ENCODE measurements around the gene OSBPL9.

Gene OSBPL9, protein sequence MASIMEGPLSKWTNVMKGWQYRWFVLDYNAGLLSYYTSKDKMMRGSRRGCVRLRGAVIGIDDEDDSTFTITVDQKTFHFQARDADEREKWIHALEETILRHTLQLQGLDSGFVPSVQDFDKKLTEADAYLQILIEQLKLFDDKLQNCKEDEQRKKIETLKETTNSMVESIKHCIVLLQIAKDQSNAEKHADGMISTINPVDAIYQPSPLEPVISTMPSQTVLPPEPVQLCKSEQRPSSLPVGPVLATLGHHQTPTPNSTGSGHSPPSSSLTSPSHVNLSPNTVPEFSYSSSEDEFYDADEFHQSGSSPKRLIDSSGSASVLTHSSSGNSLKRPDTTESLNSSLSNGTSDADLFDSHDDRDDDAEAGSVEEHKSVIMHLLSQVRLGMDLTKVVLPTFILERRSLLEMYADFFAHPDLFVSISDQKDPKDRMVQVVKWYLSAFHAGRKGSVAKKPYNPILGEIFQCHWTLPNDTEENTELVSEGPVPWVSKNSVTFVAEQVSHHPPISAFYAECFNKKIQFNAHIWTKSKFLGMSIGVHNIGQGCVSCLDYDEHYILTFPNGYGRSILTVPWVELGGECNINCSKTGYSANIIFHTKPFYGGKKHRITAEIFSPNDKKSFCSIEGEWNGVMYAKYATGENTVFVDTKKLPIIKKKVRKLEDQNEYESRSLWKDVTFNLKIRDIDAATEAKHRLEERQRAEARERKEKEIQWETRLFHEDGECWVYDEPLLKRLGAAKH

DNA sequence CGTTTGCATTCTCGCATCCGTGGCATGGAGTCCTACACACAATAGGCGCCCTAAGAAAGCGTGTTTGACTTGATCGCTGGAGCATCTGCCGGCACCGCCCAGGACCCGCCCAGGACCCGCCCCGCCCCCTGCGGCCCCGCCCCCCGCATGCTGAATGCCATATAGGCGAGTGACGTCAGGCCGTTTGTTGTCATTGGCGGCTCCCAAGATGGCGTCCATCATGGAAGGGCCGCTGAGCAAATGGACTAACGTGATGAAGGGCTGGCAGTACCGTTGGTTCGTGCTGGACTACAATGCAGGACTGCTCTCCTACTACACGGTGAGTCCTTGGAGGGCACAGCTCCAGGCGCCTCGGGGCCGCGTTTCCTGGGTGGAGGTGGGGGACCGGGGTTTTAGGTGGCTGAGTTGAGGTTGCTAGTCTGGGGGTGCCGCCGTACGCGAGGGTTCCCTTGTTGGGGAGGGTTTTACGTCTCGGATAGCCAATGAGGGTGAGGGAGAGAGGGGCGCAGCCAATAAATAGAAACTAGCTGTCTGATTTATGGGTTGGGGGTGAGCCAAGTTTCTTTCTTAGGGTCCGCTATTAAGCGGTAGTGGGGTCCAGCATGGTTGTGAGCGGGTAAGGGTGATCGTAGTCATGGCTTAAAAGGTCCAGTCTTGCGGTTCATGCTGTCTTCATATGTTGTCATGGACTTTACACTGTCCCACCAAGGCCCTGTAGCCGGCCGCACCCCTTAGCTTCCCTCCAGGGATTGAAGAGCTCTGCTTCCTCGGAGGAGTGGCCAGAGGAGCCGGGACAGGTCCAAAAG, at the start of gene OSBPL9:
TSS of gene OSBPL9 (plus strand) at position 190 of the 806 bp plus-strand sequence. CDS start at position 209, 19 bp downstream.
- DNase-seq = peak; percentile 78

DNA sequence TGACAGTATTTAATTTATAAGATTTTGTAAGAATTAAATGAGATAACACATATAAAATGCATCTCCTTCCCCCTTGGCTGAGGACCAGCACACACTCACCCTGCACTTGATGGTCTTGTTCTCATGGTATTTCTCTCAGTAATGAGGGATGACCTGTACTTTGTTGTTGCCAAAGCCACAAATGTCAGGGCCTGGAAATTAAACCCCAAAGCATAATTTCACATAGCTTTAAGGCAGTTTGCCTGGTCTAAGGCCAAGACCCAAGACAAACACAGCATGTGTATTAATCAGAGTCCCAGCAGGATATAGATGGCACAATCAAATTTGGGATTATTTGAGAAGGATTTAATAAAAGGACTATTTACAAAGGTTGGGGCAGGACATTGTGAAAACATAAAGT, 49.2 kb upstream of the OSBPL9 start:
- DNase-seq = no peak

DNA sequence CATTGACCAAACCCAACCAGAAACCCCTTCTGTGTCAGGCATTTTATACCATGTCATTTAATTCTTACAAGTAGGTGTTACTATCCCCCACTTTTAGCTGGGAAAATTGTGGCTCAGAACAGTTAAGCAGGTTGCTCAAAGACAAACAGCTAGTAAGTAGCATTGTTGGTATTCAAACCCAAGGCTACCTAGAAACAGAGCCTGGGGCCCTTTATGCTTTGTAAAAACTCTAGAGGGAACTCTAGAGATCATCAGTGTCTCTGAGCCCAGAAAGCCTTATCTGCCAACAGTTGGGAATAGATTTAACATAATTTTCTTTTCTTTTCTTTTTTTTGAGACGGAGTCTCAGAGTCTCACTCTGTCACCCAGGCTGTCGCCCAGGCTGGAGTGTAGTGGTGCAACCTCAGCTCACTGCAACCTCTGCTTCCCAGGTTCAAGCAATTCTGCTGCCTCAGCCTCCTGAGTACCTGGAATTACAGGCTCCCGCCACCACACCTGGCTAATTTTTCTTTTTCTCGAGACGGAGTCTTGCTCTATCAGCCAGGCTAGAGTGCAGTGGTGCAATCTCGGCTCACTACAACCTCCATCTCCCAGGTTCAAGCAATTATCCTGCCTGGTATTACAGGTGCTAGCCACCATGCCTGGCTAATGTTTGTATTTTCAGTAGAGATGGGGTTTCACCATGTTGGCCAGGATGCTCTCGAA, 48.5 kb upstream of the OSBPL9 start:
- no peak for DNase-seq

DNA sequence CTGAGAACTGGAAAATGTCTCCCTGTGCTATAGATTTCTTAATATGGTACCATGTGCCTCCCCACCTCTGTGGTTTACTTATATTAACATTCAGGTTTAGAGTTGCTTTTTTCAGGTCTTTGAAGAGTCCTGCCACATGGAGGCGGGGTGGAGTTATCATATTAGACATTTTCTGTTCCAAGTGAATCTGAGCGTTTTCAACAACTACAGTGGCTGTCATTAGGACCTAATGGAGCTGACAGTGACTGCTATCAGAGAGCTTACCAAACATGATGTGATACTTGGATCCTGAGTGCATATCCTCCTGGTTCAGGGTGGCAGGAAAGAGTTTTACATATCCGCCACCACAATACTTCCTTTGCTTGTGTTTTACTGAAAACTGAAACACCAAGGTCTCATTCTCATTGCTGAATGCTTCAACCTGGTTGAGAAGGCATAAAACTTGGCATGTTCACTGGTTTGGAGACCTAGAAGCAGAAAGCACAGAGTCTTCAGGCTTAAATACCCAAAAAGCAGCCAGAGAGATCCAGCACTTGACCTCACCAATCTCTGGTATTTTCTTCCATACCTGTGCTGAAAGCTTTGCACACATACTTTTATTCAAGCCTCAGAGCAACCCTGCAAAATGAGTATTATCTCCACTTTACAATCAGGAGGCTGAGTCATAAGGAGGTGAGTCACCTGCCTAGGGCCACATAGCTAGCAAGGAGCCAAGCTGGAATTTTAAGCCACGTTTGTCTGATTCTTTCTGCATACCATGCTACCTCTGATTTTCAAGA, 47.4 kb upstream of the OSBPL9 start:
- DNase-seq = no peak

DNA sequence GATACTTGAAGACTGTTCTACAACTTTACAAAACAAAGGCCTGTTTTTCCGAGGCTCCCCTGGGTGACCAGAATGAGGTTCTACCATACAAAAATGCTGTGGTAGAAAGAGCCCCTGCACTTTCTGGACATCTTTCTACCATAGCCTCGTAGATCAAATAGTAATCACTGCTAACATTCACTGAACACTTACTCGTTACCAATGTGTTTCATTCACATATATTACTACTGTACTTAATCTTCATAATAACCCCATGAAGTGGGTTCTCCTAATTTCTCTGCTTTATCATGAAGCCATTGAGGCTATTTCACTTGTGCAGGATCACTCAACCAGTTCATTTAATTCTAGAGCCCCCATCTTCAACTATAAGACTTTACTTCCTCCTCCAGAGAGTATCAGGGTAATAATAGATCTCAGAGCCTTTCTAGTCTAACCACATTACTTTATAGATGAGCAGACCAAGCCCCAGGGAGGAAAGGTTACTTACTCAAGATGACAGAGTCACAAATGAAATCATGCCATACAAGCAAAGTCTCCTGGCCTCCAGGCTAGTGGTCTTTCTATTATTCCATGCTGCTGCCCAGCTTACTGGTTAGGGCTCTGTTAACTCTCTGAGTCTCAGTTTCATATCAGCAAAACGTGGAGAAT, 46.7 kb upstream of the OSBPL9 start:
- no peak for DNase-seq

DNA sequence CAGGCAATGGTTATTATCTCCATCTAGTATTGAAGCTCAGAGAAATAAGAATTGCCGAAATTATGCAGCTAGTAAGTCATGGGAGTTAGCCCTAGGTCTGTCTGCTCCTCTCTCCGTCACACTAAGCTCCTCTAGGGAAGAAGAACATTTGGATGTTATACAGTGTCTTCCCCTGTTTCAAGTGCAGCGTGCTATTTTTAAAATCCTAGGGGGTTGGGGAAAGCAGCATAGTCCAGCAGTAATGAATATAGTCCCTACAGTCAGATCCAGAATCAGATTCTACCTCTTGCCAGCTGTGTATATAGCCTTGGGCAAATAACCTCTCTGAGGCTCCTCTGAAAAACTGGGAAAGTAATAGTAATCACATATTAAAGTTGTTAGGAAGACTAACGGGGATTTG, 44.5 kb upstream of the OSBPL9 start:
- no peak for DNase-seq

DNA sequence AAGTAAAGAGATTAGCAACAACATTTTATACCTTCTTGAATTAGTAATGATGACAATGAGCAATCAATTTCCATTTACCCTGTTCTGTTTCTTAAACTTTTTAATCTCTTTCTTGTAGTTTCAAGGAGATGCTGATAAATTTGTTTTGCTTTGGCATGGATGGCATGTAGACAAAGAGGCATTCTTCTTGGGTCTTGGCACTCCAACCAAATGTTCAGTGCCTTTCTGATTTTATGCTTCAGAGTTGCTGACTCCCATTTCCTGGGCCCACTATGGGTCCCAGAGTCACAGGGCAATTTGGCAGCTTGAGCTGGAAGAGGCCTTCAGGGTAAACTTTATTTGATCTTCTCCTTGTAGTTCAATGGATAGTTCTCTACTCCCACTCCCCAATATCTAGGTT, 42.1 kb upstream of the OSBPL9 start:
- DNase-seq = no peak

DNA sequence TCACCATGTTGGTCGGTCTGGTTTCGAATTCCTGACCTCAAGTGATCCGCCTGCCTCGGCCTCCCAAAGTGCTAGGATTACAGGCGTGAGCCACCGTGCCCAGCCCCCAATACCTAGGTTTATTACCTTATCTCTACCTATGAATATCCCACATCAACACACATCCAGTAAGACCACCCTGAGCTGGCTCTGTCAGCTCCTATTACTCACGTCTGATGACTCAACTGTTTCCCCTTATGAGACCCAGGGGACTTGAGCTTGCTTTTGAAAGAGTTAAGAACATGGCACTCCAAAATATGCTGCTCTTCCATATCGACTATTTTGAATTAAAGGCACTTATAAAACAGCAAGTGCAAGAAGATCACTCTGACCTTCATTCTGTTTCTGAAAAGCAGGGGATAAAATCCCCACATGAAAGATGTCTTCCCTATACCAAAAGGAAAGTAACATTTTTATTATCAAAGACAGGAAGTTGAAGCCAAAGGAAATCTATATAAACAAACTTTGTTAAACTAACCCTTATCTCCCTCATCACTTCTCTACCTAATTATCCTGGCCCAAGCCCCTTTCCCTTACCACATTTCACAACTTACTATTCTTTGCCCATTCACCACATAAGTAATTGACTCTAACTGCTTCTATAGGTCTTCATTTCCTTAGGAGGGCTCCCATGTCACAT, 41.3 kb upstream of the OSBPL9 start:
- no peak for DNase-seq

DNA sequence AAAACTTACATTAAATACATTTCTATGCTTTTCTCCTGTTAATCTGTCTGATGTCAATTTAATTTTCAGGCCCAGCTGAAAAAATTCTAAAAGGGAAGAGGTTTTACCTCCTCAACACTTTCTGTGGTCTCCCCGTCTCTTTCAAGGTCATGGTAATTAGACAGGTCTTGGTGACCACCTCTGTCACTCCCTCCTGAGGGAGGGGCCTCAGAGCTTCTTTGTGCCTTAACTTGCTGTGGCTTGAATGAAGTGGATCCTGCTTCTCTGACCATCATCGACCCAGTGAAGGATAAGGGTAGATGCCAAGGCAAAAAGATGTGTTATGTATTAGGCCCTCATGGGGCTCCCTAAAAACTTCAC, 40.8 kb upstream of the OSBPL9 start:
- DNase-seq = no peak

DNA sequence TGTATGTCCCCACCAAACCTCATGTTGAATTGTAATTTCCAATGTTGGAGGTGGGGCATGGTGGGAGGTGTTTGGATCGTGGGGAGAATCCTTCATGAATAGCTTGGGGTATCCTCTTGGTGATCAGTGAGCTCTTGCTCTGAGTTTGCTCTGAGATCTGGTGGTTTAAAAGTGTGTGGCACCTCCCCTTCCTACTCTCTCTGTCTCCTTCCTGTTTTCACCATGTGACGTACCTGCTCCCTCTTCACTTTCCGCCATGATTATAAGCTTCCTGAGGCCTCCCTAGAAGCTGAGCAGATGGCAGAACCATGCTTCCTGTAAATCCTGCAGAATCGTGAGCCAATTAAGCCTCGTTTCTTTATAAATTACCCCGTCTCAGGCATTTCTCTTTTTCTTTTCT, 40.0 kb upstream of the OSBPL9 start:
- DNase-seq = no peak

DNA sequence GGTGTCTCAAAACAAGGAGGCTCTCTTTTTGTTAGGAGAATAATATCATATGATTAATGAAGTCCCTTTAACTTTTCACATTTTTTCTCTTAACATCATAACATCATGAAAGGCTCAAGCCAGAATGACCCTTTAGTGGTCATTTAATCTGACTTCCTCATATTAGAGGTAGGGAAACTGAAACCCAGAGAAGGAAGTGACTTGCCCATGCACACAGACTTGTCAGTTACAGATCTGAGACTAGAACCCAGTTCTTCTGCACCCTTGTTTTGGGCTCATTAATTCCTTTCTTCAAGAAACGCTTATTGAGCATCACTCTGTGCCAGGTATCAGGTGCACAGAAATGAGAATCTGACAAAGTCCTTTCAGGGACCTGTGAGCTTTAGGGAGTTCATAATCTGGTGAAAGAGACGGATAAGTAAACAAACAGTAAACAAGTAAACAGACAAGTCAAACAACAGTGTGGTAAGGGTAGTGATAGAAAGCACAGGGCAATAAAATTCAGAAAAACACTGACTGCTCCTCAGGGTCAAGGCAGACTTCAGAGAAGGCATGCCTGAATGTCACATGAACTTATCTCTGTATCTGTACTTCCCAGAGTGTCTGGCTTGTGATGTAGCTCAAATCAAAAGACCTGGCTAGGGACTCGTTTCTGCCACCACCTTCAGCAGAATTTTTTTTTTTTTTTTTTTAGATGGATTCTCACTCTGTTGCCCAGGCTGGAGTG, 38.3 kb upstream of the OSBPL9 start:
- no peak for DNase-seq

DNA sequence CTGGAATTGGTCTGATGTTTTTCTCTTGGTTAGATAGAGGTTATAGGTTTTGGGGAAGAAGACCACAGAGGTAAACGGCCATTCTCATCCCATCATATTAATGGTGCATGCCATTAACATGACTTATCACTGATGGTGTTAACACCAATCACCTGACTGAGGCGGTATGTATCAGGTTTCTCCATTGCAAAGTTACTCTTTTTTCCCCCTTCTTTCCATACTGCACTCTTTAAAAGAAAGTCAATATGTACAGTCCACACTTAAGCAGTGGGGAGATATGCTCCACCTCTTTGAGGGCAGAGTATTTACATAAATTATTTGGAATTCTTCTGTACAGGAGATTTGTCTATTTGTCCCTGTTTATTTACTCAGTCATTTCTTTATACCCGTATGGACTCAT, 35.7 kb upstream of the OSBPL9 start:
- DNase-seq = no peak

DNA sequence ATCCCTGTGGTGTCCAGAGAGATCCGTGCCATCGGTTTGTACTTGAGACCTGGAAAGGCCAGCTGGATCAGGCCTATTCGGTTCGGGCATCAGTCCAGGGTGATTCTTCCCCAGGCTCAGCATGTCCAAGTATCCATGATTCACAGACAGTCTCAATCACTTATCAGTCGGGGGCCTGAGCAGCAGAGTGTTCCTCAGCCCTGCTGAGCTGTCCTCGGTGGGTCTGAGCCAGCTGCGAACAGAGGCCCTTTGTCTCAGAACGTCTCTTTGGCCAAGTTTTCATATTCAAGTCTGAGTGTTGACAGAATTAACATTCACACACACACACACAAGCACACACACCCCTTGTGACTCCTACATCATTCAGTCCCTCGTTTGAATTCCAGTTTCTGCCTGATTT, 33.4 kb upstream of the OSBPL9 start:
- no peak for DNase-seq

DNA sequence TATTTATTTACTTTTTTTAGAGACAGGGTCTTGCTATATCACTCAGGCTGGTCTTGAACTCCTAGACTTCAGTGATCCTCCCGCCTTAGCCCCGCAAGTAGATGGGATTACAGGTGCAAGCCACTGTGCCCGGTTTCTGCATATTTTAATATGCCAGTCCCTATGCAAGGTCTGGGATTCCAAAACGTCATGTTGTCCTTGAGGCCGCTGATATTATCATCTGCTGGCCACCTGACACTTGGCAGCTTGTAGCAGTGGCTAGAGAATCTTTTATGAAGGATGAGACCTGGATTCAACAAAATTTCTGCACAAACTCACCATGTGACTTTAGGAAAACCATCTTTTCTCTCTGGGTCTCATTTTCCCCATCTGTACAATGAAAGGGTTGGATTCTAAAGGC, 32.9 kb upstream of the OSBPL9 start:
- no peak for DNase-seq

DNA sequence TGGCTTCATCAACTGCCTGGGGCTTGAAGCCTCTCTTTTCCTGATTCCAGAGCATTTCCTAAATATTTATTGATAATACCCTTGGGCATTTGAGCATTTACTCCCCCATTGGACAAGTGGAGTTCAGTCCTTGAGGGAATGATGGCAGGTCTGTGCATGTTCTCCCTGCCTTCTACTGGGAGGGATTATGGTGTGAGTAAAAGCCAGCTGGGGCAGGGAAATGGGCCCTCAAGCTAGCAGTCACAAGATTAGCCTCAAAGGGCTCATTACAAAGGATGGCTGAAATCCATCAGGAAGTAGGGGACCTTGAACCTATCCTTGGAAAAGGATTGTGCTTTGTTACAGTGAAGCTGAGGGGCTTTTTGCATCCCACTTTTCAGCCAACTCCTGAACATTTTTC, 24.2 kb upstream of the OSBPL9 start:
- DNase-seq = no peak

DNA sequence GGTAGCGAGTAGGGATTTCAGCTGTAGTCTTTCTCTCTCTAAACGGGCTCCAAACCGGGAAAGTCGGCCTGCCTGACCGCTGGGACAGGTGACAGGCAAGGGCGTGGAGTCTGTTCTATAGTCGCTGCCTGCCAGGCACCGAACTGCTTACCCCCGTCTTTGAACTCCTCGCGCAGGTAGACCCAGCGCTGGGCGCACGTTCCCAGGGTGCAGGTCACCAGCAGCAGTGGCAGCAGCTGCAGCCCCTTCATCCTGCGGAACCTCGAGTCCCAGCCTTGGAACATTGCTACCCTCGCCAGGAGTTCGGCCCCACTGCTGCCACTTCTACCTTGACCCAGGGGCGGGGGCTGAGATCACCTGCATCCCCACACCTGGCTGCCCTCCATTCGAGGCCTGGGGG, 22.2 kb upstream of the OSBPL9 start:
- DNase-seq = no peak

DNA sequence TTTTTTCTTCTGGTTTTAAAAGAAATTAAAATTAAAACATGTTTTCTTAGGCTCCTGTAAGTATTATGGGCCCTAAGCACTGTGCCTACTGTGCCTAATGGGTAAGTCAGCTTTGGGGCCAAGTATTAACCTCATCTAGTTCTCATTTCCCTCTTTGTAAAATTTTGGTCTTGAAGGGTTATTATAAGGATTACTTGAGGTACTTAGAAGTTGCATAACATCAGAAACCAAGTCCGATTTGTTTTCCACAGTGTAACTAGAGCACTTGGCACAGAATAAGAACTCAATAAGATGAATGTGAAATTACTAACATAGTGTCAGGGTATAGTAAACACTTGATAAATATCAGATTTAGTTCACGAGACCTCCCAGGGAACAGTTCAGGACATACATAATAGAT, 16.4 kb upstream of the OSBPL9 start:
- no peak for DNase-seq

DNA sequence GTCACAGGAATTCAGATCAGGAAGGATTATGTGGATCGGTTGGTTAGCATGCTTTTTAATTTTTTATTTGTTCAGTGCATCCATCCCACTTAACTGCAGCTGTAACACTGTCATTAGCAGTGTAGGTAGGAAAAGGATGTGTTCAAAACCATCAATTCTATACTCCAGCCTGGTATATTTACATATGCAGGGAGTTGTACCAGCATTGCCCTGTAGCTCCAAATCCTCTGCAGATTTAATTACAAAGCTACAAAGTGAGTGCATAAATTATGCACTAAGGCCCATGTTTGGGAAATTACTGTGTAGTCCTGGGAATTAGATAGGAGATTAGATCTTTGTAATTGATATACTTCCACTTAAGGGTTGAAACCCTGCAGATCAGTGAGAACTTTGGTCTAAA, 15.9 kb upstream of the OSBPL9 start:
- no peak for DNase-seq

DNA sequence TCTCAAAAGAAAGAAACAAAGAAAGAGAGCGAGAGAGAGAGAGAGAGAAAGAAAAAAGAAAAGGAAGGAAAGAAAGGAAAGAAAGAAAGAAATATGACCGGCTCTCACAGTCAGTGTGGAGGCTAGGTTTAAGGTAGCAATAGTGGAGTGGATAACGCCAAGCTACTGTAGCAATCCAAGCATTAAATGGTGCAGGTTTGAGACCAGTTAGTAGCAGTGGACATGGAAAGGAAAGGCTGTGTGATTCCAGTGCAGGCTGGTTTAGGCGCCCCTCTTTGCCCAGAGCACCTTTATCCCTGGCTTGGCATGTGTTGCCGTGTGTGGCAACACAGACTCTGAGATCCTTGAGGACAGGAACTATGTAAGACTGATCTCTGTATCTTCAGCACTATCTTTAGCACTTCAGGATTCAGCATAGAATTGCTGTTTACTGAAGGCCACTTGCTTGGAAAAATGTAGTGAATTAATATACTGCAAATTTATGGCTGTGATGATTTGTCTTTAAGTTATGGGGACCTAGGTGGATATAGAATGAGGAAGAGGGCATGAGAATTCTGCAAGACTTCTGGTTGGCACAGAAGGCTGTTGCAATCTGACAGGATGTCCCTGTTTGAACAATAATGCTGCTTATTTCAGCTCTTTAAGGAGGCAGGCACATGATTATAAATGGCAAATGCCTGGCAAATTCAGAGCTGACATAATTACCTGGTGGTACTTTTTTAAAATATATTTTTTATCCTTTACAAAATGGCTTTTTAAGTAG, 10.8 kb upstream of the OSBPL9 start:
- no peak for DNase-seq

DNA sequence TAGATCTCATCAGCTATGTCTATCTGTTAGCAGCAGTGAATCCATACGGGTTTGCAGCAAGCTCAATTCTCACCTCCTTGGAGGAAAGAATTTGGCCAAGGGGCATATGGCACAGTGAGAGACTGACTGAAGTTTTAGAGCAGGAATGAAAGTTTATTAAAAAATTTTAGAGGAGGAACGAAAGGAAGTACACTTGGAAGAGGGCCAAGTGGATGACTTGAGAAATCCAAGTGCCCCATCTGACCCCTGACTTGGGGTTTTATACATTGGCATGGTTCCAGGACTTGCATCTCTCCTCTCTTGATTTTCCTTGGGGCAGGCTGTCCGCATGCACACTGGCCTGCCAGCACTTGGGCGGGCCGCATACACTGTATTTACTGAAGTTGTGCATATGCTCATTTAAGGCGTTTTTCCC, 9.2 kb upstream of the OSBPL9 start:
- no peak for DNase-seq

Measured in DMS 273 treated with DMSO at 0.1 percent for 48 hours (cell line).